Left renal cortex interstitium (tissue), 4 donors: Measurements from ENCODE around the gene TNNT2. TPM values are rescaled to one million over a fixed set of nuclear protein-coding genes. Genes with fewer than 3 reads are reported as not detected.
A peak's percentile ranks its signal among the peaks of the same experiment; 100 is the strongest.

Experiments used
- DNase-seq, 4 donors: peaks; one replicate each; pipeline ENCODE4 v3.0.0-alpha.2; 2013; ENCODE audit warnings: low read depth in 4 of 4, low spot score in 2 of 4, missing footprints in 1 of 4
- polyA plus RNA-seq, 4 donors: library from polyadenylated mRNA; unstranded; fragments of 120-200 nt; gene quantifications; one replicate each; pipeline ENCODE4 v1.2.1, GENCODE V29; 2013; ENCODE audit not compliant: insufficient read length in 4 of 4

The TNNT2 gene
- polyA plus RNA-seq, result 10 to 100 TPM; 49.6 to 73.0 (median 67.0) TPM

DNA sequence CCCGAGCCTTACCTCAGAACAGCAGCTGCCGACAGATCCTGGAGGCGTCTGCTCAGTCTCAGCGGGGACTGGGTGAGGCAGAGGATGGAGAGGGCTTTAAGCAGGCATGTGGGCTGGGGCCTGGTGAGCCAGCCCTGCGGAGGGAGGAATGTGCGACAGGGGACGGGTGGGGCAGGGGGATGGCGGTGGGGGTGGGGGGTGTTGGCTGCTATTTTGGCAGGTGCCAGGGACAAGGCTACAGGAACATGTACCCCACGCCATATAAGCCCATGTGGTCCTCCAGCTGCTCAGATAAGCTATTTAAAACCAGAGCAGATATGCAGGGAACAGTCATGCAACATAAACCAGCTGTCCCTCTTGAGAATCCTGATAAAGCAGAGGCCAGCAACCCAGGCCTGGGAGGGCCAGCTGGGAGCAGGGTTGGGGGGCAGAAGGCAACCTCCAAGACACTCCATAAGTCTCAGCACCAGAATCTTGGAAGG lies at the start of gene TNNT2:
Gene TNNT2, minus strand, starts transcription at position 70 of the 482 bp plus-strand sequence. CDS start 4,426 bp downstream, outside the sequence.
- no peak for DNase-seq

GRCh38 chr1:201426479-201427310 lies 49.2 kb upstream of the TNNT2 start:
- DNase-seq, result no peak

GRCh38 chr1:201424146-201424545 lies 46.7 kb upstream of the TNNT2 start:
- no peak for DNase-seq

GRCh38 chr1:201423655-201424054 lies 46.2 kb upstream of the TNNT2 start:
- no peak for DNase-seq

- DNase-seq, result no peak
Measured at GRCh38 chr1:201422436-201423030, 45.1 kb upstream of the TNNT2 start.

DNA sequence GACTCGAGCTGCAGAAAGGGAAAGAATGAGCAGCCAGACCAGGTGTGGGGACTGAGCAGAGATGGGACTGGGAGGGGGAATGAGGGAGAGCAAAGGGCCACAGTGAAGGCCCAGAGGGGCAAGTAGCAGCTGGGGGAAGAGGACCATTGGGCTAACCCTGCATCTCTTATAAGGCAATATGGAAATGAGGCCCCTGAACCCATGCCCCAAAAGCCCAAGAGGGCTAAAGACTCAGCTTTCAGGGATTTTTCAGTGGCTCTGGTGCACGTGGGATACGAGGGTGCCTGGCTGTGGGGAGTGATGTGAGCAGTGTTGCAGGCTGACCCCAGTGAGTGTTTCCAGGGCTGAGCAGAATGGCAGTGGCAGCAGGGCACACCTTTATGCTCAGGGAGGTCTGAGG lies 44.5 kb upstream of the TNNT2 start:
- no peak for DNase-seq

GRCh38 chr1:201421041-201421440 lies 43.6 kb upstream of the TNNT2 start:
- DNase-seq, result no peak

GRCh38 chr1:201420608-201421002 lies 43.1 kb upstream of the TNNT2 start:
- no peak for DNase-seq

- DNase-seq, result no peak
Measured at GRCh38 chr1:201419746-201420607, 42.5 kb upstream of the TNNT2 start.

DNA sequence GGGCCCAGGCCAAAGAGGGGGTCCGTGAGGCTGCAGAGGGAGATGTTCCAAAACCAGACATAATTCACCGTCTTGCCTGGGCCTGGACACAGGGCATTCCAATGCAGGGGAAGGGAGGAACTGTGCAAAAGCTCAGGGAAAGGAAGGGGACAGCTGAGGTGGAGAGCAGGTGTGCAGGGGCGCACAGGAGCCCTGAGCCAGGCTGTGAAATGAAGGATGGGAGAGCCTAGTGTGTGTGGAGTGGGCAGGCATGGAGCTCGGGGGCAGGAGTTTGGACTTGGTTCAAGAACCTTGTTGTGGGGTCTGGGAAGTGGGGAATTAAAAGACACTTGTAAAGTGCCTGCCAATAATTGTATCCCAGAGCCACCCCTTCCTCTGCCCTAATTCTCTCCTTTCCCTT lies 41.8 kb upstream of the TNNT2 start:
- no peak for DNase-seq

DNA sequence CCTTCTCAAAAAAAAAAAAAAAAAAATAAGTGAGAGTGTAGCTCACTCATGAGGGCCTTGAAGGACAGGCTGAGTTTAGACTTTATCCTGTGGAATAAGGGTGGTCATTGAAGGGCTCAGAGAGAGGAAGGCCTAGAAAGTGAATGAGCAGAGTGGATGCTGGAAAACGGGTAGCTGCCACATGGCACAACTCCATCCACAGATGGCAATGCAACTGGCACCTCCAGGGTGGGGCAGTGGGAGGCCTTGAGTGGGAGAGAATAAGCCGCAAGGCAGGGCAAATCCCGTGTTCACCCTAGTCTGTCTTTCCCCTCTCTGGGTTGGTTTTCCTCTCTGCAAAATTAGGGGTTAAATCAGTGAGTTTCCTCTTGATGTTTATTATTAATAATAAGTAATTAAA lies 41.0 kb upstream of the TNNT2 start:
- no peak for DNase-seq

- no peak for DNase-seq
Measured at GRCh38 chr1:201414051-201414738, 36.7 kb upstream of the TNNT2 start.

DNA sequence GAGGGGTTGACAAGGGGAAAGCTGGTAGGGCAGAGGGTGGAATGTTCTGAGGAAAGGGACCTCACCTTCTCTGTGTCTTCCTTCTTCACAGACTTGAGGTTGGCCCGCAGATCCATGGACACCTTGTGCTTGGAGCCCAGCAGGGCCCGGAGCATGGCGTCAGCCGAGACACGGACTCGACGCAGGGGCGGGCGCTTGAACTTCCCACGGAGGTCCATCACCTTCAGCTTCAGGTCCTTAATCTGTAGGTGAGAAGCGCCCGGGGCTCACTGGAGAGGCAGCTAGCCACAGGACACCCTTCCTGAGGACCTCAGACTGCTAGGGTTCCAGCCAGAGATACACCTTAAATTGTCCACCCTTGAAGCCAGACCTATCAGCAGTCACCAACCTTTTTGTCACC lies 33.8 kb upstream of the TNNT2 start:
- no peak for DNase-seq

DNA sequence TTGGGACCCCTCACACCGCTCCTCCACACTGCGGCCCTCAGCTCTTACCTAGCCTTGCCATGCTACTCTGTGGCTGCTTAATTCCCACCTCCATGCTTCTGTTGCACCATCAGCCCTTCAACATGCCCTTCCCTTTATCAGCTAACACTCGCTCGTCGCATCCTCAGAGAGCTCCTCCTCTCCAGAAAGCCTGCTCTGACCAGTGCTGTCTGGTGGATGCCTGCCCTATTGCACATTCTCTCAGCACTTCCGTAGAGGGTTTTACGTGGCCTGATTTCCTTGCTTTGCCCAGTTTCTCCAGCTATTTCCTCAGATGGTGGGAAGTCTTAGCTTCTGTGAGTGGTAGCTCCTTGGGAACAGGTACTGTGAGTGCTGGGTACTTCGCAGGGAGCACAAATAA lies 32.0 kb upstream of the TNNT2 start:
- no peak for DNase-seq

- DNase-seq, result no peak
Measured at GRCh38 chr1:201408834-201409200, 31.3 kb upstream of the TNNT2 start.

DNA sequence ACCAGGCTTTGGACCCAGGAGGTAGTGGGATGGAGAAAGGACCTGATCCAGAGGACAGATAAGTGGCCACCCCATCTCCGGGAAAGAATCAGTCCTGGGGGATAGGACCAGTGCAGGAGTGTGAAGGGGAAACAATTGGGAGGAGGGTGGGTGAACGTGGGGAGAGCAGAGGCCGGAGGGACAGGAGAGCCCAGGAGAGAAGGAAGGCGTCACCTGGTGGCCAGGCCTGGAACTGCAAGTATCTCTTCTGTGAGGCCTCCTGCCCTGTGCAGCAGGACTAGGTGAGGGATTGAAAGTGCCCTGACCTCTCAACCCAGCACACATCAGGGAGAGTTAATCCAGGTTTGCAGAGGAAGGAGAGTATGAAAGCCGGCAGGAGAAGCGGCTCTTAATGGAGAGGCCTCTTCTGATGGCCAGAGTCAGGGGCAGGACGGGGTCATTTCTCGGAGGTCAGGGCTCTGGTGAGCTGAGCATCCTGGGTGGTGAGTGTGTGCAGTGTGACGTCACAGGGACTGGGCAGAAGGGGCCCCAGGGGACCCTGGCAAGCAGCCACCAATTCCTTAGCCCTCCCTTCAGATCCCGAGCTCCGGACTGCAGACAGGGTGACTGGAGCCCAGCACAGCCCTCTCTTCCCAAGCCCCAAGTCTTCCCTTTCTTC lies 30.8 kb upstream of the TNNT2 start:
- DNase-seq, result peak in 1 of 4 donors; percentile 59

- no peak for DNase-seq
Measured at GRCh38 chr1:201406831-201407406, 29.4 kb upstream of the TNNT2 start.

GRCh38 chr1:201405484-201405831 lies 28.0 kb upstream of the TNNT2 start:
- DNase-seq, result no peak

DNA sequence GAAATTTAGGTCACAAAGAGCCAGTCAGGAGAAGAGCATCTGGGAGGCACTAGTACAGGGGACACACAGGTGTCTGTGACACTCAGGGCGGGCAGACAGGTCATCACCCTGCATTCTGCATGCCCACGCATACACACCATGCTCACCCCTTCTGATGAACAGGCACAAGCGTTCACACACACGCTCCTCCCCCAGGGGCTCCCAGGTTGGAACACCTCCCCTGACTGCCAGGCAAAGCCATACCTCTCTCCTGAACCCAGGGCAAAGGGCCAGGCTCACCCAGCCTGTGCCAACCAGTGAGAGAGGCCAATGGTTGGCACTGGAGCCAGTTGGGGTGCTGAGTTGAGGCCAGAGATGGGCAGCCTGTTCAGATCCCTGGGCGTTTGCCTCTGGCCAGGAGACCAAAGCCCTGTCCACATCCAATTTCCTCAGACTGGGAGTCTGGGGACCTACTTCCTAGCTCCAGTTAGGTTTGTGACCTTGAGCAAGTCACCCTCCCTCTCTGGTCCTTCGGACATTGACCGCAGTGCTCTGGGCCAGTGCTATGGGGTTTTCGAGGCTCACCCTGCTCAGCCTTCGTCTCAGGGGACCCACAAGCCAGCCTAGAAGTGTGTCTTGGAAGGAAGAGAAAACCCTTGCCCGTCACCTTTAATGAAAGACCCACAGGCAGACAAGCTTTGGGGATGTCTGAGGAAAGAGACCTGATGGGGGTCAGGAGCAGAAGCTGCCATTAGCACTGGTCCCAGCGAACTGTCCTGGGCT lies 27.4 kb upstream of the TNNT2 start:
- no peak for DNase-seq
